ENCODE data around the gene SLC29A2. TPM values are rescaled to one million over a fixed set of nuclear protein-coding genes. Genes with fewer than 3 reads are reported as not detected.
"Not testable (repeated sequence)": the region's sequence is repeated elsewhere in the genome, so short reads cannot be mapped to it uniquely, and the experiment has no call there.

SLC29A2 gene
- total RNA-seq, 1 donor from 2014 or later, result 35.7 TPM

DNA sequence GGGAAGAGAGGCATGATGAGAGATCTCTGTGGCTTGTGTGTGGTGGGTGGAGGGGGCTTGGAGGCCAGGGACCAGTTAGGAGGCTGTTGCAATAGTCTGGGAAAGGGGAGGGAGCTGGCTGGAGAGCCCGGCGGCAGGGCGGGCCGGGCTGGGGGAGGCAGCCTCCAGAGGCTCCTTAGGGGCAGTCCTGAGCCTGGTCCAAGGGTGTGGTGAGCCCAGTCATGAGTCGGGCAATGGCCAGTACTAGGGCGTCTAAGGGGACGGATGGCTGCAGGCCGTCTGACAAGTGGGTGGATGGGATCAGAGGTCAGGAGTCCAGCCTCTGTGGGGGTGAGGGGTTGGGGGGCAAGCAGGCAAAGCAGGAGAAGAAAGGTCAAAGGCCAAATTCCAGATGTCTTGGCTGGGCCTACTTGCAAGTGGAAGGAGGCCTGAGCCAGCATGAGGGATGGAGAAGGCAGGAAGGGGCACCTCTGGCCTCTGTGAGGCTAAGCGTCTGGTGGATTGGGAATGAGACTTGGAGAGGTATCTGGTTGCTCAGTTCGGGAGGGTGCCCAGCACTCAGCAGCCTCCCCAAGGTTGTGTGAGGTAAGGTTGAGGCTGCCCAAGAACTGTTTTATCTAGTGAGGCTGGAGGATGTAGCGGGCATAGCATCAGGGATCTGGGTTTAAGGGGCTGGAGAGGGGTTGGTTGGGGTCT lies 48.7 kb downstream of the SLC29A2 start:
- TF ChIP-seq, protein P1, sequence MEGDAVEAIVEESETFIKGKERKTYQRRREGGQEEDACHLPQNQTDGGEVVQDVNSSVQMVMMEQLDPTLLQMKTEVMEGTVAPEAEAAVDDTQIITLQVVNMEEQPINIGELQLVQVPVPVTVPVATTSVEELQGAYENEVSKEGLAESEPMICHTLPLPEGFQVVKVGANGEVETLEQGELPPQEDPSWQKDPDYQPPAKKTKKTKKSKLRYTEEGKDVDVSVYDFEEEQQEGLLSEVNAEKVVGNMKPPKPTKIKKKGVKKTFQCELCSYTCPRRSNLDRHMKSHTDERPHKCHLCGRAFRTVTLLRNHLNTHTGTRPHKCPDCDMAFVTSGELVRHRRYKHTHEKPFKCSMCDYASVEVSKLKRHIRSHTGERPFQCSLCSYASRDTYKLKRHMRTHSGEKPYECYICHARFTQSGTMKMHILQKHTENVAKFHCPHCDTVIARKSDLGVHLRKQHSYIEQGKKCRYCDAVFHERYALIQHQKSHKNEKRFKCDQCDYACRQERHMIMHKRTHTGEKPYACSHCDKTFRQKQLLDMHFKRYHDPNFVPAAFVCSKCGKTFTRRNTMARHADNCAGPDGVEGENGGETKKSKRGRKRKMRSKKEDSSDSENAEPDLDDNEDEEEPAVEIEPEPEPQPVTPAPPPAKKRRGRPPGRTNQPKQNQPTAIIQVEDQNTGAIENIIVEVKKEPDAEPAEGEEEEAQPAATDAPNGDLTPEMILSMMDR (IDR thresholded peaks at IDR 0.05; ENCODE audit: unreplicated experiment), result no peak
- Mint-ChIP-seq H3K4me3 (no peak overlapping the region), H3K27me3 (ENCODE audit: low read depth) (no peaks in the 10 kb centered on the region), H3K36me3 (no peaks in the 10 kb centered on the region), H3K9me3 (peaks cover 6% of the 10 kb centered on the region), H3K27ac (no peak overlapping the region), H3K4me1 (peaks cover 47% of the 10 kb centered on the region)
- DNase-seq (ENCODE audit: low spot score in 2 of 2, unreplicated experiment in 2 of 2), result no peak

DNA sequence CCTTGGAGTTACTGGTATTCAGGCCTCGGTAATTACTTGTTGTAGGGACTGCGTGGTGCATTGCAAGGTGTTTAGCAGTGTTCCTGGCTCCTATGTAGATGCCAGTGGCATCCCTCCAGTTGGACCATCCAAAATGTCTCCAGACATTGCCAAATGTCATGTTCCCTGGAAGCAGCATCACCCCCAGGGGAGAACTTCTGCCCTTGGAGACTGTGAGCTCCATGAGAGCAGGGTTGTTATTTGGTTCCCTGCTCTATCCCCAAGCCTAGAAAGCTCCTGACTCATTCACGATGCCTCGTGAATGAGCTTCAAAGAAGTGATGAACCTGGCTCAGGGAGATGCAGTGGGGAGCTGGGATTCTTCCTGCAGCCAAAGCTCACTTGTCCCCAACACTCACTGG lies 50.0 kb downstream of the SLC29A2 start:
- no peak overlapping the region for H3K4me3 Mint-ChIP-seq
- H3K9me3 Mint-ChIP-seq, result peaks cover 6% of the 10 kb centered on the region
- H3K27ac Mint-ChIP-seq, result no peak overlapping the region
- TF ChIP-seq, protein P1 (IDR thresholded peaks at IDR 0.05; ENCODE audit: unreplicated experiment), result no peak
- peaks cover 44% of the 10 kb centered on the region for H3K4me1 Mint-ChIP-seq
- no peak for DNase-seq (ENCODE audit: low spot score in 2 of 2, unreplicated experiment in 2 of 2)
- H3K36me3 Mint-ChIP-seq, result no peaks in the 10 kb centered on the region
- H3K27me3 Mint-ChIP-seq (ENCODE audit: low read depth), result no peaks in the 10 kb centered on the region

DNA sequence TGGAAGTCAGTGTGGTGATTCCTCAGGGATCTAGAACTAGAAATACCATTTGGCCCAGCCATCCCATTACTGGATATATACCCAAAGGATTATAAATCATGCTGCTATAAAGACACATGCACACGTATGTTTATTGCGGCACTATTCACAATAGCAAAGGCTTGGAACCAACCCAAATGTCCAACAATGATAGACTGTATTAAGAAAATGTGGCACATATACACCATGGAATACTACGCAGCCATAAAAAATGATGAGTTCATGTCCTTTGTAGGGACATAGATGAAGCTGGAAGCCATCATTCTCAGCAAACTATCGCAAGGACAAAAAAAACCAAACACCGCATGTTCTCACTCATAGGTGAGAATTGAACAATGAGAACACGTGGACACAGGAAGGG lies 50.8 kb downstream of the SLC29A2 start:
- not testable (repeated sequence) for H3K36me3 Mint-ChIP-seq; H3K4me3 Mint-ChIP-seq; DNase-seq (ENCODE audit: low spot score in 2 of 2, unreplicated experiment in 2 of 2); H3K27ac Mint-ChIP-seq; H3K9me3 Mint-ChIP-seq; H3K27me3 Mint-ChIP-seq (ENCODE audit: low read depth)
- H3K4me1 Mint-ChIP-seq, result peaks cover 44% of the 10 kb centered on the region

DNA sequence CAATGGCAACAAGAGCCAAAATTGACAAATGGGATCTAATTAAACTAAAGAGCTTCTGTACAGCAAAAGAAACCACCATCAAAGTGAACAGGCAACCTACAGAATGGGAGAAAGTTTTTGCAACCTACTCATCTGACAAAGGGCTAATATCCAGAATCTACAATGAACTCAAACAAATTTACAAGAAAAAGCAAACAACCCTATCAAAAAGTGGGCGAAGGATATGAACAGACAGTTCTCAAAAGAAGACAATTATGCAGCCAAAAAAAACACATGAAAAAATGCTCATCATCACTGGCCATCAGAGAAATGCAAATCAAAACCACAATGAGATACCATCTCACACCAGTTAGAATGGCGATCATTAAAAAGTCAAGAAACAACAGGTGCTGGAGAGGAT lies 51.3 kb downstream of the SLC29A2 start:
- DNase-seq (ENCODE audit: low spot score in 2 of 2, unreplicated experiment in 2 of 2); H3K36me3 Mint-ChIP-seq; H3K27ac Mint-ChIP-seq; H3K27me3 Mint-ChIP-seq (ENCODE audit: low read depth); H3K4me3 Mint-ChIP-seq; H3K9me3 Mint-ChIP-seq: not testable (repeated sequence)
- H3K4me1 Mint-ChIP-seq, result peaks cover 44% of the 10 kb centered on the region

DNA sequence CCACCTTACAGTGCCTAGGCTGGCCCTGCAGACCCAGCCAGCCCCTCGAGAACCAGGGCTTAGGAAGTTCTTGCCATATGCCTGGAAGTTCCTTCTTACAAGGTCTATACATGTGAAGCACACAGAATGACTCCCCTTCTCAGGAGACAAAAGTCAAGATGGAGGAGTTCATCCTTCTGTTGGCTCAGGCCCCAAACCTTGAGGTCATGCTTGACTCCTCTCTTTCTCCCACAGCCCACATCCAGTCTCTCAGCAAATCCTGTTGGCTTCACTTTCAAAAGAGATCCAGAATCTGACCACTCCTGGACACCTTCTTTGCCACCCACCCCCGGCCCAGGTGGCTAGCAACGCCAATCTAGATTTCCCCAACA lies 53.0 kb downstream of the SLC29A2 start:
- Mint-ChIP-seq H3K27me3 (ENCODE audit: low read depth) (no peaks in the 10 kb centered on the region), H3K4me3 (no peak overlapping the region), H3K9me3 (peaks cover 6% of the 10 kb centered on the region), H3K4me1 (peaks cover 45% of the 10 kb centered on the region), H3K27ac (peak overlapping the region; percentile 97), H3K36me3 (no peaks in the 10 kb centered on the region)
- no peak for DNase-seq (ENCODE audit: low spot score in 2 of 2, unreplicated experiment in 2 of 2)
- TF ChIP-seq, protein P1 (IDR thresholded peaks at IDR 0.05; ENCODE audit: unreplicated experiment), result no peak

DNA sequence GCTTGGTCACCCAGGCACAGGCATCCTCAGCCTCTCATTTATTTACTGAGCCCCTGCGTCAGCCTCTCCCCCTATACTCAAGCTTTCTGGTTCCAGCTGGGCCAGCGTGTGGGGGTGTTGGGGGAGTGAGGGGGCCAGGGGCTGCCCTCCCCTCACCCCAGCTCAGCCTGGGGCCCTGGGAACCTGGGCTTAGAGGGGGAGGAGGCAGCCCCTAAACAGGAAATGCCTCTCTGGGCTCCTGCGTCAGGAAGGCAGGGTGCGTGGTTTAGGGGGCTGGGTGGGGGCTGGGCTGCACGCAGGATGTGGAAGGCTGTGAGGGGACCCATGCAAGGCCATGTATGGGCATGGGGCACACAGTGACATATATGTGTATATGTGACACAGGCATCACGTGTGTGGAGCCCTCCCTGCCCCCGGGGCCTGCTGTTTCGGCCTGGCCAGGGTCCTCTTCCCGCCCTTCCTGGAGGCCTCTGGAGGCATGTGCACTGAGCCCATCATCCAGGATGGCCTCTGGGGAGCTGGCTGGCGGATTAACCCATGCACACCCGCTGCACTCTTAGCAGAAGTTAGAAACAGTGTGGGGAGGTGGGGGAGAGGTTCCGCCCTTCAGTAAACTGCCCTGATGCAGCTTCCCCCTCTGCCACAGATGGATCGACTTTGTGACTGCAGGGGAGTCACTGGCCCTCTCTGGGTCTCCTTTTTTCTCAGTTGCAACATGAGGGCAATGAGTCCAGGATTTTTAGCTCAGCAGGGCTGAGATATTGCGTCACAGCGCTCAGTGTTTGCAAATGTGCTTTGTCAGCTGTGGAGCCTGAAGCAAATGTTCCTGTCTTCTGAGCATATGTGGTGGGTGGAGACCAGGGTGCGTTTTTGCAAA lies 53.6 kb downstream of the SLC29A2 start:
- DNase-seq (ENCODE audit: low spot score in 2 of 2, unreplicated experiment in 2 of 2), result no peak
- peak overlapping the region; percentile 97 for H3K27ac Mint-ChIP-seq
- H3K4me1 Mint-ChIP-seq, result peaks cover 46% of the 10 kb centered on the region
- H3K27me3 Mint-ChIP-seq (ENCODE audit: low read depth), result no peaks in the 10 kb centered on the region
- no peaks in the 10 kb centered on the region for H3K36me3 Mint-ChIP-seq
- TF ChIP-seq, protein P1 (IDR thresholded peaks at IDR 0.05; ENCODE audit: unreplicated experiment), result no peak
- peaks cover 6% of the 10 kb centered on the region for H3K9me3 Mint-ChIP-seq
- peak overlapping the region; percentile 60 for H3K4me3 Mint-ChIP-seq
